Large intestine (tissue), 12 donors: ENCODE data around the gene SLC37A4. TPM values are rescaled to one million over a fixed set of nuclear protein-coding genes. Genes with fewer than 3 reads are reported as not detected.
"Not testable (repeated sequence)": the region's sequence is repeated elsewhere in the genome, so short reads cannot be mapped to it uniquely, and the experiment has no call there.

Source experiments
- DNase-seq, 2 donors: peaks; one replicate each; pipeline versions ENCODE4 v3.0.0 to v3.0.0-alpha.2; 2013
- H3K27ac ChIP-seq: one replicate; pipeline ENCODE4 v1.5.1; 2013; ENCODE audit warnings: low read length
- H3K27me3 ChIP-seq: 2 replicates; pipeline ENCODE4 v1.6.1; 2013; ENCODE audit warnings: low read length; ENCODE audit not compliant: control insufficient read depth, insufficient read depth
- H3K36me3 ChIP-seq: 2 replicates; pipeline ENCODE4 v1.6.1; 2013; ENCODE audit warnings: low read length; ENCODE audit not compliant: control insufficient read depth, insufficient read depth
- H3K4me1 ChIP-seq: one replicate; pipeline ENCODE4 v1.6.1; 2013; ENCODE audit warnings: low read length; ENCODE audit not compliant: control insufficient read depth, insufficient read depth
- H3K4me3 ChIP-seq: one replicate; pipeline ENCODE4 v1.5.1; 2013; ENCODE audit warnings: low read length
- H3K9me3 ChIP-seq: one replicate; pipeline ENCODE4 v1.6.1; 2013; ENCODE audit warnings: mild to moderate bottlenecking, low read depth, low read length, moderate library complexity; ENCODE audit not compliant: control insufficient read depth
- WGBS: methylation state at CpG from one replicate; pipeline ENCODE4 v1.1.5; 2013; ENCODE audit warnings: low lambda C conversion rate; ENCODE audit not compliant: insufficient coverage; 5-methylcytosine and 5-hydroxymethylcytosine counted together
- long read RNA-seq, 11 donors: transcript quantifications; one replicate each; lab custom pipeline, GENCODE V29; 2026
- polyA plus RNA-seq: library from polyadenylated mRNA; unstranded; fragments of 120-200 nt; gene quantifications from one replicate; pipeline ENCODE4 v1.2.1, GENCODE V29; 2013

The SLC37A4 gene
- 192 TPM for polyA plus RNA-seq
- long read RNA-seq, donor 1, partial matches to known transcripts, result 55 of 60 reads
- long read RNA-seq, donor 1, other reads (novel, unspliced or antisense), result 0 of 60 reads
- long read RNA-seq, donor 2, transcript SLC37A4-208 (6 exons, 2,626 nt), result major isoform, 5 of 169 reads
- long read RNA-seq, donor 2, partial matches to known transcripts, result 162 of 169 reads
- long read RNA-seq, donor 2, other reads (novel, unspliced or antisense), result 0 of 169 reads
- long read RNA-seq, donor 3, result 0 reads
- long read RNA-seq, donor 4, partial matches to known transcripts, result 13 of 14 reads
- long read RNA-seq, donor 4, other reads (novel, unspliced or antisense), result 0 of 14 reads
- long read RNA-seq, donor 5, transcript SLC37A4-210 (9 exons, 2,040 nt), result major isoform, 5 of 35 reads
- long read RNA-seq, donor 5, partial matches to known transcripts, result 29 of 35 reads
- long read RNA-seq, donor 5, other reads (novel, unspliced or antisense), result 0 of 35 reads
- long read RNA-seq, donor 6, partial matches to known transcripts, result 72 of 78 reads
- long read RNA-seq, donor 6, other reads (novel, unspliced or antisense), result 0 of 78 reads
- long read RNA-seq, donor 7, partial matches to known transcripts, result 5 of 10 reads
- long read RNA-seq, donor 7, other reads (novel, unspliced or antisense), result 0 of 10 reads
- long read RNA-seq, donor 8, transcript SLC37A4-210 (9 exons, 2,040 nt), result major isoform, 7 of 137 reads
- long read RNA-seq, donor 8, partial matches to known transcripts, result 123 of 137 reads
- long read RNA-seq, donor 8, other reads (novel, unspliced or antisense), result 0 of 137 reads
- long read RNA-seq, donor 9, partial matches to known transcripts, result 114 of 123 reads
- long read RNA-seq, donor 9, other reads (novel, unspliced or antisense), result 0 of 123 reads
- long read RNA-seq, donor 10, transcript SLC37A4-208 (6 exons, 2,626 nt), result major isoform, 6 of 138 reads
- long read RNA-seq, donor 10, partial matches to known transcripts, result 123 of 138 reads
- long read RNA-seq, donor 10, other reads (novel, unspliced or antisense), result 0 of 138 reads
- long read RNA-seq, donor 11, transcript SLC37A4-210 (9 exons, 2,040 nt), result major isoform, 5 of 69 reads
- long read RNA-seq, donor 11, partial matches to known transcripts, result 62 of 69 reads
- long read RNA-seq, donor 11, other reads (novel, unspliced or antisense), result 0 of 69 reads

GRCh38 chr11:119030329-119031047 is at the start of gene SLC37A4:
Gene SLC37A4 (minus strand): TSS chr11:119030877.
- Histone ChIP-seq H3K27ac (peak within 1 kb of the TSS; percentile 93), H3K27me3 (no peaks in the 10 kb centered on the region), H3K4me3 (peak within 1 kb of the TSS; percentile 96), H3K36me3 (peaks cover 21% of the 10 kb centered on the region), H3K9me3 (no peaks in the 10 kb centered on the region), H3K4me1 (peaks cover 23% of the 10 kb centered on the region)
- WGBS, result no CpG with 5 or more reads among the region's 67 CpGs
- DNase-seq, result peak; percentile 98 to 99

- Histone ChIP-seq H3K36me3 (peaks cover 67% of the 10 kb centered on the region), H3K27ac (peak overlapping the region; percentile 78), H3K27me3 (no peaks in the 10 kb centered on the region), H3K4me3 (no peak overlapping the region), H3K4me1 (peaks cover 38% of the 10 kb centered on the region), H3K9me3 (no peaks in the 10 kb centered on the region)
- no peak for DNase-seq
- WGBS, result no CpG with 5 or more reads among the region's 19 CpGs
Observed at GRCh38 chr11:119078675-119079420, 48.2 kb upstream of the SLC37A4 start.

GRCh38 chr11:119077839-119078238 is 47.2 kb upstream of the SLC37A4 start:
- H3K9me3 ChIP-seq, result no peaks in the 10 kb centered on the region
- H3K4me3 ChIP-seq, result no peak overlapping the region
- peak; percentile 86 to 92 for DNase-seq
- peak overlapping the region; percentile 78 for H3K27ac ChIP-seq
- peaks cover 38% of the 10 kb centered on the region for H3K4me1 ChIP-seq
- no peaks in the 10 kb centered on the region for H3K27me3 ChIP-seq
- WGBS, result no CpG with 5 or more reads among the region's 11 CpGs
- H3K36me3 ChIP-seq, result peaks cover 77% of the 10 kb centered on the region

DNA sequence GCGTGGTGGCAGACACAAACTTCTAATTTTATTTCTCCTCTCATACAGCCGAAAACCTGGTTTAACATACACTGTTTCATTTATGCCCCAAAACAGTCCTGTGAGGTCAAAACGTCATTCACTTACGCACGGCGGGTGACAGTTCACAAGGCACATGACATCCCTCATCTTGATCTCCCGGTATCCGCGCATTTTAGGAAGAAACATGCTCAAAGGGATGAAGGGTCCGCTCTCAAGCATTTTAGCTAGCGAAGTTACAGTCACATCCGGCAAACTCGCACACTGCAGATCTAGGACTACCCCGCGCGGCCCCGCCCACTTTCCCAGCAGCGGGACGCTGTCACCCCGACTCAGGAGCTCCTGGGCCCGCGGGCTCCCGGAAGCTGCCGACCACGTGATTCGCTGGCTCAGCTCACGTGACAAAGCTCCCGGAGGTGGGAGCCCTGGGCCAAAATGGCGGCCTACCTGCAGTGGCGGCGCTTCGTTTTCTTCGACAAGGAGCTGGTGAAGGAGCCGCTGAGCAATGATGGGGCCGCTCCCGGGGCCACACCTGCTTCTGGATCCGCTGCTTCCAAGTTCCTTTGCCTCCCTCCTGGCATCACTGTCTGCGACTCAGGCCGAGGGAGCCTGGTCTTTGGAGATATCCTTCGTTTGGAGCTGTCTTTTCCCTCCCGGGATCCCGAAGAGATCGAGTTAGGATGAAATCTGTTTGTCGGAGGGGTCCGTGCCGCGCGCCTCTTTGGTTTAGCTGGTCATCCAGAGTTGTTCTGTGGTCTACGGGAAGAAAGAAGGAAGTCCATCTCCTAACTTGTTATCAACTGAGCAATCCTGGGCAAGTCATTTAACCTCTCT is 36.9 kb upstream of the SLC37A4 start, which contains the start of gene VPS11:
Gene VPS11 (plus strand): TSS at position 448 of the 852 bp plus-strand sequence. CDS start 6 bp downstream, at position 454.
- Histone ChIP-seq H3K27me3 (no peaks in the 10 kb centered on the region), H3K36me3 (peaks cover 16% of the 10 kb centered on the region), H3K27ac (peak within 1 kb of the TSS; percentile 65), H3K9me3 (no peaks in the 10 kb centered on the region), H3K4me1 (peaks cover 4% of the 10 kb centered on the region), H3K4me3 (peak within 1 kb of the TSS; percentile 69)
- WGBS, result no CpG with 5 or more reads among the region's 49 CpGs
- DNase-seq, result peak; percentile 97

GRCh38 chr11:119065369-119065768 is 34.7 kb upstream of the SLC37A4 start:
- no CpG with 5 or more reads among the region's 4 CpGs for WGBS
- H3K4me1 ChIP-seq, result peaks cover 4% of the 10 kb centered on the region

DNA sequence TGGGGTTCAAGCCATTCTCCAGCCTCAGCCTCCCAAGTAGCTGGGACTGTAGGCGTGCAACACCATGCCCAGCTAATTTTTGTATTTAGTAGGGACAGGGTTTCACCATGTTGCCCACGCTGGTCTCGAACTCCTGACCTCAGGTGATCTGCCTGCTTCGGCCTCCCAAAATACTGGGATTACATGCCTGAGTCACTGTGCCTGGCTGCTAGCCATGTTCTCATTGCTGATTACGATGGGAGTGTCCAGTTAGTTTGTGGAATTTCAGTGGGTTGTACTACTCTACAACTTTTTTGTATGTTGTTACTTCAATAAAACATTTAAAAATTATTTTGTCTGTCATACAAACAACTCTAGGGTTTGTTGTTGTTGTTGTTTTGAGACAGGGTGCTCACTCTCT is 32.1 kb upstream of the SLC37A4 start:
- H3K36me3 ChIP-seq, result no peaks in the 10 kb centered on the region
- H3K27ac ChIP-seq, result no peak overlapping the region
- no peaks in the 10 kb centered on the region for H3K27me3 ChIP-seq
- H3K4me1 ChIP-seq, result peaks cover 4% of the 10 kb centered on the region
- H3K9me3 ChIP-seq, result no peaks in the 10 kb centered on the region
- no peak for DNase-seq
- no peak overlapping the region for H3K4me3 ChIP-seq
- WGBS, result no CpG with 5 or more reads among the region's 5 CpGs

More at GRCh38 chr11:119065369-119065768, 34.7 kb upstream of the SLC37A4 start:
- Histone ChIP-seq H3K36me3 (peaks cover 4% of the 10 kb centered on the region), H3K27me3 (no peaks in the 10 kb centered on the region), H3K4me3 (no peak overlapping the region), H3K27ac (no peak overlapping the region), H3K9me3 (no peaks in the 10 kb centered on the region)
- DNase-seq, result peak in 1 of 2 donors; percentile 15

DNA sequence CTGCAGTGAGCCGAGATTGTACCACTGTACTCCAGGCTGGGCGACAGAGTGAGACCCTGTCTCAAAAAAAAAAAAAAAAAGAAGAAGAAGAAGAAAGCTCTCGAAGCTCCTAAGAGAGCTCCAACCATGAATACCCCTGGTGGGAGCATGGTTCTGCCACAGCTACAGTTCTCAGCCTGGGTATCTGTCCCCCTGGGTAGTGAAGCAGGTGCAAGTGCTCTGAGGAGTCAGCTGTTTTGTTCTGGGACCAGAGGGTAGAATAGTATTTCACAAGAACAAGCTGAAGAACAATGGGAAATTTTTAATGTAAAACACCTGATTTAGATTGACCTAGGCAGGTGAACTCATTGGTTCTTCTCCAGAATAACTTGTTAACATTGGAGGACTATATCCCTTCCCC is 30.6 kb upstream of the SLC37A4 start:
- no peak for DNase-seq
- no peaks in the 10 kb centered on the region for H3K36me3 ChIP-seq
- WGBS, result no CpG with 5 or more reads among the region's 3 CpGs
- no peaks in the 10 kb centered on the region for H3K4me1 ChIP-seq
- no peak overlapping the region for H3K4me3 ChIP-seq
- H3K27ac ChIP-seq, result no peak overlapping the region
- no peaks in the 10 kb centered on the region for H3K9me3 ChIP-seq
- H3K27me3 ChIP-seq, result no peaks in the 10 kb centered on the region

DNA sequence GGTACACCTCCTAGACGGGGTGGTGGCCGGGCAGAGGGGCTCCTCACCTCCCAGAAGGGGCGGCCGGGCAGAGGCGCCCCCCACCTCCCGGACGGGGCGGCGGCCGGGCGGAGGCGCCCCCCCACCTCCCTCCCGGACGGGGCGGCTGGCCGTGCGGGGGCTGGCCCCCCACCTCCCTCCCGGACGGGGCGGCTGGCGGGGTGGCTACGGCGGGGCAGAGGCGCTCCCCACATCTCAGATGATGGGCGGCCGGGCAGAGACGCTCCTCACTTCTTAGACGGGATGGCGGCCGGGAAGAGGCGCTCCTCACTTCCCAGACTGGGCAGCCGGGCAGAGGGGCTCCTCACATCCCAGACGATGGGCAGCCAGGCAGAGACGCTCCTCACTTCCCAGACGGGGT is 28.5 kb upstream of the SLC37A4 start:
- H3K36me3 ChIP-seq, result peaks cover 14% of the 10 kb centered on the region
- not testable (repeated sequence) for H3K4me1 ChIP-seq
- WGBS, result no CpG with 5 or more reads among the region's 35 CpGs

More for the DNA sequence above, 28.5 kb upstream of the SLC37A4 start:
- not testable (repeated sequence) for H3K9me3 ChIP-seq, H3K4me3 ChIP-seq, H3K27ac ChIP-seq, DNase-seq, H3K27me3 ChIP-seq
